HG02970 (cell line): ENCODE results near the gene MRTO4.
"Not testable (repeated sequence)": the region's sequence is repeated elsewhere in the genome, so short reads cannot be mapped to it uniquely, and the experiment has no call there.

Experiments
- ATAC-seq: cut with Tn5 transposase; IDR thresholded peaks from one replicate; pipeline ENCODE4 v1.9.1; 2021; ENCODE audit warnings: mild to moderate bottlenecking, moderate library complexity, moderate number of reproducible peaks; ENCODE audit not compliant: unreplicated experiment, low FRiP score

Gene MRTO4

GRCh38 chr1:19251305-19252196, at the start of gene MRTO4, which contains the start of gene EMC1:
Gene MRTO4, plus strand, starts transcription at chr1:19251805. Its CDS starts 31 bp downstream, at chr1:19251836.
Gene EMC1, minus strand, starts transcription at chr1:19251524. Its CDS starts 15 bp downstream, at chr1:19251509.
- peak; percentile 86 for ATAC-seq

- ATAC-seq = no peak
Measured at GRCh38 chr1:19202396-19202795, 49.2 kb upstream of the MRTO4 start.

GRCh38 chr1:19203440-19203839, 48.2 kb upstream of the MRTO4 start:
- no peak for ATAC-seq

- ATAC-seq = no peak
Measured at GRCh38 chr1:19204446-19205266, 46.9 kb upstream of the MRTO4 start.

- ATAC-seq = no peak
Measured at GRCh38 chr1:19205403-19205802, 46.2 kb upstream of the MRTO4 start.

- no peak for ATAC-seq
Measured at GRCh38 chr1:19205845-19206244, 45.8 kb upstream of the MRTO4 start.

GRCh38 chr1:19206947-19207346, 44.7 kb upstream of the MRTO4 start:
- no peak for ATAC-seq

GRCh38 chr1:19208710-19209438, 42.7 kb upstream of the MRTO4 start:
- ATAC-seq = no peak

- ATAC-seq = peak; percentile 50
Measured at GRCh38 chr1:19209439-19209989, 42.1 kb upstream of the MRTO4 start.

GRCh38 chr1:19209990-19210771, 41.4 kb upstream of the MRTO4 start, which contains the start of gene UBR4:
Gene UBR4, minus strand, starts transcription at chr1:19210266. Its CDS starts 18 bp downstream, at chr1:19210248.
- ATAC-seq = peak; percentile 92

GRCh38 chr1:19210772-19211549, 40.6 kb upstream of the MRTO4 start:
- no peak for ATAC-seq

GRCh38 chr1:19212167-19212566, 39.4 kb upstream of the MRTO4 start:
- no peak for ATAC-seq

GRCh38 chr1:19213580-19213979, 38.0 kb upstream of the MRTO4 start:
- no peak for ATAC-seq

- not testable (repeated sequence) for ATAC-seq
Measured at GRCh38 chr1:19216585-19216984, 35.0 kb upstream of the MRTO4 start.

- no peak for ATAC-seq
Measured at GRCh38 chr1:19219451-19219850, 32.2 kb upstream of the MRTO4 start.

GRCh38 chr1:19220080-19220846, 31.3 kb upstream of the MRTO4 start:
- ATAC-seq = no peak

- ATAC-seq = no peak
Measured at GRCh38 chr1:19220991-19221390, 30.6 kb upstream of the MRTO4 start.

GRCh38 chr1:19222573-19222972, 29.0 kb upstream of the MRTO4 start:
- ATAC-seq = no peak
